Upper lobe of left lung (tissue), 4 donors: ENCODE data around the gene BACE2.

Source experiments
- CTCF ChIP-seq, 6 experiments: fragments of 450-650 bp in 4 of 6; fragments of 200-600 bp in 2 of 6; sonication (generic) in 2 of 6; IDR thresholded peaks; one replicate each; pipeline ENCODE4 v1.5.1; 2016 to 2019; ENCODE audit warnings: antibody characterized with exemption in 6 of 6
- POLR2A ChIP-seq, 4 donors: fragments of 450-650 bp; IDR thresholded peaks; one replicate each; pipeline ENCODE4 v1.5.1; 2016 to 2017; ENCODE audit warnings: antibody characterized with exemption in 4 of 4, mild to moderate bottlenecking in 2 of 4

- TF ChIP-seq CTCF (IDR thresholded peaks at IDR 0.05) (no peak), POLR2A (IDR thresholded peaks at IDR 0.05) (no peak)
These were observed 15.8 kb upstream of the BACE2 start for GRCh38 chr21:41152147-41152546.
